ENCODE results near the gene SFTPD.

- TF ChIP-seq CTCF (IDR thresholded peaks at IDR 0.05; ENCODE audit: low read depth, low read length, poor library complexity, severe bottlenecking) (no peak), EZH2phosphoT487 (IDR thresholded peaks at IDR 0.05; ENCODE audit: borderline replicate concordance, low read length) (no peak)
Measured at GRCh38 chr10:79979976-79980687, 31.2 kb upstream of the SFTPD start.
